ENCODE data around the gene CCDC50. TPM values are rescaled to one million over a fixed set of nuclear protein-coding genes. Genes with fewer than 3 reads are reported as not detected.

Gene CCDC50
- total RNA-seq, 2 donors from 2014 or later: 29.4 to 35.9 TPM

- H3K36me3 Mint-ChIP-seq (ENCODE audit: insufficient read depth in 2 of 2): no peaks in the 10 kb centered on the region
- no peaks in the 10 kb centered on the region for H3K27me3 Mint-ChIP-seq (ENCODE audit: low read depth)
- H3K27ac Mint-ChIP-seq: no peak overlapping the region
- H3K9me3 Mint-ChIP-seq: peaks cover 0 to 4% of the 10 kb centered on the region in 2 donors
- no peak overlapping the region for H3K4me3 Mint-ChIP-seq
- ATAC-seq (replicated peaks in 1 of 2) (no peak), DNase-seq (no peak)
- H3K4me1 Mint-ChIP-seq (ENCODE audit: low read depth): no peaks in the 10 kb centered on the region
These were observed 72.7 kb downstream of the CCDC50 start for GRCh38 chr3:191401775-191402357.

DNA sequence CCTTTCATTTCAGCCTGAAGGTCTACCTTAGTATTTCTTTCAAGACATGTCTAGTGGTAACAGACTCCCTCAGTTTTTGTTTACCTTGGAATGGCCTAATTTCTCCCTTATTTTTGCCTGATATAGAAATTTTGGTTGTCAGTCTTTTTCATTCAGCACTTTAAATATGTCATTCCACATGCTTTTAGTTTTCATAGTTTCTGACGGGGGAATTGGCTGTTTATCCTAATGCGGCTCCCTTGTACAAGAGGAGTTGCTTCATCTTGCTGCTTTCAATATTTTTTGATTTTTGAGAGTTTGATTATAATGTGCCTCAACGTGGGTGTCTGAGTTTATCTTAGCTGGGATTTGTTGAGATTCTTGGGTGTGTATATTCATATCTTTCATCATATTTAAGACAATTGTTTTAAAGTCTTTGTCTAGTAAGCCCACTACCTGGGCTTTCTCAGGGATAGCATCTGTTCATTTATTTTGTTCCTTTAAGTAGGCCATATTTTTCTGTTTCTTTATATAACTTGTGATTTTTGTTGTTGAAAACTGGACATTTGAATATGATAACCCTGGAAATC, 80.7 kb downstream of the CCDC50 start:
- H3K36me3 Mint-ChIP-seq (ENCODE audit: insufficient read depth in 2 of 2): no peaks in the 10 kb centered on the region
- H3K4me3 Mint-ChIP-seq: no peak overlapping the region
- peaks cover 10 to 11% of the 10 kb centered on the region in 2 donors for H3K9me3 Mint-ChIP-seq
- no peak overlapping the region for H3K27ac Mint-ChIP-seq
- ATAC-seq (replicated peaks in 1 of 2): no peak
- H3K27me3 Mint-ChIP-seq (ENCODE audit: low read depth): no peaks in the 10 kb centered on the region
- DNase-seq: no peak
- no peaks in the 10 kb centered on the region for H3K4me1 Mint-ChIP-seq (ENCODE audit: low read depth)

DNA sequence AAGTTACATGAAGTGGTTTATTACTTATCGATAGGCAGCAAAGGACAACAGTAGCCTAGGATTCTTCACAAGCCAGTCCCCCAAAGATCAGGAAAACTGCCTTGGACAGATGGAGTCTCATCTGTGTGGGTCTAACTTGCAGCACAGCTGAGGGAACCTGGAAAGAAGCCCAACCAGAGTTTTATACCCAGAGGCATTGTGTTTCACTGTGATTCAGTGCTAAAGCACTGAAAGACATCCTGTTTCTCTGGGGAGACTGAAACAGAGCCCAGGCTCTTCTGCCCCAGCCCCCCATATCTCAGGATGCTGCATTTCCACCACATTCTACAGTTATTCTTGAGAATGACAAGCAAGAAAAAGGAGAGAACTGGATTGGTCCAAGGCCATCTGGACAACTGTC, 83.6 kb downstream of the CCDC50 start:
- H3K4me3 Mint-ChIP-seq: no peak overlapping the region
- no peak for DNase-seq
- H3K27me3 Mint-ChIP-seq (ENCODE audit: low read depth): no peaks in the 10 kb centered on the region
- no peak overlapping the region for H3K27ac Mint-ChIP-seq
- H3K36me3 Mint-ChIP-seq (ENCODE audit: insufficient read depth in 2 of 2): no peaks in the 10 kb centered on the region
- H3K9me3 Mint-ChIP-seq: peaks cover 6 to 10% of the 10 kb centered on the region in 2 donors
- no peaks in the 10 kb centered on the region for H3K4me1 Mint-ChIP-seq (ENCODE audit: low read depth)
- no peak for ATAC-seq (replicated peaks in 1 of 2)

DNA sequence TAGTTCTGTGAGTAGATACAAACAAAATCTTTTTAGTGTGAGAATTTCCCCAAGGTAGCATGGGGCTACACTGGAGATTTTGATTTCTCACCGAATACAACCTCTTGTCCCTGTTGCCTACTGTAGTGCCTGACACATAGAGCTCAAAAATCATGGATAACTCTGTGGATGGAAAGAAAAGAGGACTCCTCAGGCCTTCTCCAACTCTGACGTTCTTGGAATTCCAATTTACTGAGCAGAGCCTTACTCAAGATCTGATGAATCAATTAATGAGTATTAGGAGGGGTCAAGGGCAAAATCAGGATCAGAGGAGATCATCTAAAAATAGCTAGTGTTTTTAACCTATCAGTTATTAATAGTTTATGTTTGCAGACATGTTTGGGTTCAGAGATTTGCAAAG, 85.1 kb downstream of the CCDC50 start:
- H3K4me3 Mint-ChIP-seq: no peak overlapping the region
- peaks cover 5 to 10% of the 10 kb centered on the region in 2 donors for H3K9me3 Mint-ChIP-seq
- no peaks in the 10 kb centered on the region for H3K36me3 Mint-ChIP-seq (ENCODE audit: insufficient read depth in 2 of 2)
- DNase-seq (no peak), ATAC-seq (replicated peaks in 1 of 2) (no peak)
- no peak overlapping the region for H3K27ac Mint-ChIP-seq
- H3K27me3 Mint-ChIP-seq (ENCODE audit: low read depth): no peaks in the 10 kb centered on the region
- no peaks in the 10 kb centered on the region for H3K4me1 Mint-ChIP-seq (ENCODE audit: low read depth)

DNA sequence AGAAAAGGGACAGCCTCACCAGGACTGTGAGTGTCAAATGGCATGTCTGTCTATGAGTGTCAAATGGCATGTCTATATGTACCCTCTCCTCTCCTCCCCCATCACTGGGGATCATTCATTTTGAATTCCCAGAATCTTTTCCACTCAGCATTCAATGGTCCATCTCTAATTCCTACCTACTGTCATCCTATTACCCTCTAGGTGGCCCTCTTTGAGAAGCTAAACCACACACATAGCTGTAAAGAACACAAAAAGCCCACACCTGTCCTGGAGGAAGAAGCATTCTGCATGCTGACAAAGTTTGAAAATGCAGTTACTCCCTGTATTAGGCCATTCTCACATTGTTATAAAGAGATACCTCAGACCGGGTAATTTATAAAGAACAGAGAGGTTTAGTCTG, 85.5 kb downstream of the CCDC50 start:
- no peaks in the 10 kb centered on the region for H3K4me1 Mint-ChIP-seq (ENCODE audit: low read depth)
- no peak overlapping the region for H3K27ac Mint-ChIP-seq
- no peaks in the 10 kb centered on the region for H3K36me3 Mint-ChIP-seq (ENCODE audit: insufficient read depth in 2 of 2)
- peaks cover 5 to 9% of the 10 kb centered on the region in 2 donors for H3K9me3 Mint-ChIP-seq
- no peak overlapping the region for H3K4me3 Mint-ChIP-seq
- no peaks in the 10 kb centered on the region for H3K27me3 Mint-ChIP-seq (ENCODE audit: low read depth)
- no peak for DNase-seq
- ATAC-seq (replicated peaks in 1 of 2): no peak

DNA sequence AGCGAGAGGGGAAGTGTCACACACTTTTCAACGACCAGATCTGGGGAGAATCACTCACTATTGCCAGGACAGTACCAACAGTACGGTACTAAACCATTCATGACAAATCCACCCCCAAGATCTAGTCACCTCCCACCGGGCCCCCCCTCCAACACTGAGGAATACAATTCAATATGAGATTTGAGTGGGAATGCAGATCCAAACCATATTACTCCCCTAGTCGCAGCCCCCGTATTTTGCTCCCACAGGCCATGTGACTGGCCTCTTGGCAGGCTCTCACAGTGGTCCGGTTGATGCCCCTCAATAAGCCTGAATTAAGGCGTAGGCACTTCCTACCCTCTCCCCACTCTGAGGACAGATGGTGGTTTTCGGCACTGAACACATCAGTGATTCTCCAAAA, 86.4 kb downstream of the CCDC50 start:
- Mint-ChIP-seq H3K4me1 (ENCODE audit: low read depth) (no peaks in the 10 kb centered on the region), H3K4me3 (no peak overlapping the region), H3K27ac (no peak overlapping the region), H3K27me3 (ENCODE audit: low read depth) (no peaks in the 10 kb centered on the region), H3K36me3 (ENCODE audit: insufficient read depth in 2 of 2) (no peaks in the 10 kb centered on the region), H3K9me3 (peaks cover 2 to 5% of the 10 kb centered on the region in 2 donors)
- no peak for ATAC-seq (replicated peaks in 1 of 2)
- DNase-seq: no peak

- H3K9me3 Mint-ChIP-seq: no peaks in the 10 kb centered on the region
- H3K4me1 Mint-ChIP-seq (ENCODE audit: low read depth): no peaks in the 10 kb centered on the region
- H3K4me3 Mint-ChIP-seq: no peak overlapping the region
- H3K27ac Mint-ChIP-seq: no peak overlapping the region
- ATAC-seq (replicated peaks in 1 of 2) (no peak), DNase-seq (no peak)
- H3K36me3 Mint-ChIP-seq (ENCODE audit: insufficient read depth in 2 of 2): no peaks in the 10 kb centered on the region
- H3K27me3 Mint-ChIP-seq (ENCODE audit: low read depth): no peaks in the 10 kb centered on the region
These were observed 88.2 kb downstream of the CCDC50 start for GRCh38 chr3:191417457-191417729.

- no peak for DNase-seq
- H3K27me3 Mint-ChIP-seq (ENCODE audit: low read depth): no peaks in the 10 kb centered on the region
These were observed 91.6 kb downstream of the CCDC50 start for GRCh38 chr3:191420771-191421170.

GRCh38 chr3:191424881-191425280, 95.7 kb downstream of the CCDC50 start:
- no peaks in the 10 kb centered on the region for H3K4me1 Mint-ChIP-seq (ENCODE audit: low read depth)
- no peak overlapping the region for H3K27ac Mint-ChIP-seq
- no peak overlapping the region for H3K4me3 Mint-ChIP-seq
- no peaks in the 10 kb centered on the region for H3K9me3 Mint-ChIP-seq
- H3K27me3 Mint-ChIP-seq (ENCODE audit: low read depth): no peaks in the 10 kb centered on the region
- no peak for DNase-seq
- no peaks in the 10 kb centered on the region for H3K36me3 Mint-ChIP-seq (ENCODE audit: insufficient read depth in 2 of 2)
- ATAC-seq (replicated peaks in 1 of 2): no peak

More at GRCh38 chr3:191420771-191421170, 91.6 kb downstream of the CCDC50 start:
- no peak for ATAC-seq (replicated peaks in 1 of 2)
- Mint-ChIP-seq H3K4me3 (no peak overlapping the region), H3K36me3 (ENCODE audit: insufficient read depth in 2 of 2) (no peaks in the 10 kb centered on the region), H3K27ac (no peak overlapping the region), H3K9me3 (no peaks in the 10 kb centered on the region), H3K4me1 (ENCODE audit: low read depth) (no peaks in the 10 kb centered on the region)

GRCh38 chr3:191425322-191425734, 96.1 kb downstream of the CCDC50 start:
- Mint-ChIP-seq H3K36me3 (ENCODE audit: insufficient read depth in 2 of 2) (no peaks in the 10 kb centered on the region), H3K27ac (no peak overlapping the region), H3K9me3 (no peaks in the 10 kb centered on the region), H3K4me3 (no peak overlapping the region), H3K4me1 (ENCODE audit: low read depth) (no peaks in the 10 kb centered on the region), H3K27me3 (ENCODE audit: low read depth) (no peaks in the 10 kb centered on the region)
- ATAC-seq (replicated peaks in 1 of 2) (no peak), DNase-seq (no peak)

DNA sequence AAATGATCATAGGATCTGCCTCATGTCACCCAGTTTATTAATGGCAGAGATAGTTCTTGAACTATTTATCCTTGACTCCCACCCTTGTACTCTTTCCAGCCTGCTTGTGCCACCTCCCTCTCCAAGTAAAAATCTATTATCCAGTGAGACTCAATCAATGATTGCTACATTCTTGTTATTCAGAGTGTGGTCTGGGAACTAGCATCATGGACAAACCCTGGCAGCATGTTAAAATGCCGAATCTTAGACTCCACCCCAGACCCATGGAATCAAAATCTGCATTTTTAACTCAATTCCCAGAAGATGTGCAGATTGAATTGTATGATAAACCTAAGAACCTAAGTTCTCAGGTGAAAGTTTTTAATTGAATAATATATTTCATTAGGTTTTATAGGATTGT, 97.1 kb downstream of the CCDC50 start:
- Mint-ChIP-seq H3K27me3 (ENCODE audit: low read depth) (no peaks in the 10 kb centered on the region), H3K36me3 (ENCODE audit: insufficient read depth in 2 of 2) (no peaks in the 10 kb centered on the region), H3K9me3 (peaks cover 0 to 2% of the 10 kb centered on the region in 2 donors), H3K4me1 (ENCODE audit: low read depth) (no peaks in the 10 kb centered on the region), H3K4me3 (no peak overlapping the region), H3K27ac (no peak overlapping the region)
- DNase-seq (no peak), ATAC-seq (replicated peaks in 1 of 2) (no peak)

- Mint-ChIP-seq H3K36me3 (ENCODE audit: insufficient read depth in 2 of 2) (no peaks in the 10 kb centered on the region), H3K9me3 (peaks cover 0 to 4% of the 10 kb centered on the region in 2 donors), H3K27ac (no peak overlapping the region), H3K4me3 (no peak overlapping the region), H3K27me3 (ENCODE audit: low read depth) (no peaks in the 10 kb centered on the region), H3K4me1 (ENCODE audit: low read depth) (no peaks in the 10 kb centered on the region)
- no peak for DNase-seq
- no peak for ATAC-seq (replicated peaks in 1 of 2)
These were observed 99.0 kb downstream of the CCDC50 start for GRCh38 chr3:191428177-191428576.

- Mint-ChIP-seq H3K27ac (no peak overlapping the region), H3K36me3 (ENCODE audit: insufficient read depth in 2 of 2) (no peaks in the 10 kb centered on the region), H3K4me3 (no peak overlapping the region), H3K27me3 (ENCODE audit: low read depth) (no peaks in the 10 kb centered on the region), H3K9me3 (peaks cover 0 to 4% of the 10 kb centered on the region in 2 donors), H3K4me1 (ENCODE audit: low read depth) (no peaks in the 10 kb centered on the region)
- ATAC-seq (replicated peaks in 1 of 2) (no peak), DNase-seq (no peak)
These were observed 100.9 kb downstream of the CCDC50 start for GRCh38 chr3:191430103-191430502.

- H3K9me3 Mint-ChIP-seq: peaks cover 0 to 4% of the 10 kb centered on the region in 2 donors
- no peaks in the 10 kb centered on the region for H3K27me3 Mint-ChIP-seq (ENCODE audit: low read depth)
- no peak overlapping the region for H3K27ac Mint-ChIP-seq
- DNase-seq (no peak), ATAC-seq (replicated peaks in 1 of 2) (no peak)
- H3K36me3 Mint-ChIP-seq (ENCODE audit: insufficient read depth in 2 of 2): no peaks in the 10 kb centered on the region
- H3K4me3 Mint-ChIP-seq: no peak overlapping the region
- H3K4me1 Mint-ChIP-seq (ENCODE audit: low read depth): no peaks in the 10 kb centered on the region
These were observed 102.1 kb downstream of the CCDC50 start for GRCh38 chr3:191431160-191431822.
